Measurements from ENCODE around the gene EGFL7. TPM values are rescaled to one million over a fixed set of nuclear protein-coding genes. Genes with fewer than 3 reads are reported as not detected.

The EGFL7 gene
- total and polyA plus RNA-seq, 2 of the 13 experiments (the other 11 are each of a cell fraction or from before 2014, with no cell fraction given) = 0.20 to 5.1 TPM

GRCh38 chr9:136693490-136694162 is 30.9 kb downstream of the EGFL7 start (continued):
- TF ChIP-seq ZNF597 (CRISPR knock-in tag; IDR thresholded peaks at IDR 0.05) (no peak), RELA (CRISPR knock-in tag; IDR thresholded peaks at IDR 0.05) (no peak), ZBTB39 (CRISPR knock-in tag; IDR thresholded peaks at IDR 0.05) (peak; percentile 78; the same call in 1 of the 2 replicates), ZNF264 (CRISPR knock-in tag; IDR thresholded peaks at IDR 0.05) (peak; percentile 79; the same call in 1 of the 2 replicates), ZNF121 (CRISPR knock-in tag; IDR thresholded peaks at IDR 0.05) (no peak), ZSCAN20 (CRISPR knock-in tag; IDR thresholded peaks at IDR 0.05; ENCODE audit: borderline replicate concordance) (no peak), TIGD3 (CRISPR knock-in tag; IDR thresholded peaks at IDR 0.05; ENCODE audit: borderline replicate concordance) (no peak), ZIK1 (CRISPR knock-in tag; IDR thresholded peaks at IDR 0.05; ENCODE audit: borderline replicate concordance, low read depth) (no peak), RBAK (CRISPR knock-in tag; IDR thresholded peaks at IDR 0.05) (peak; percentile 58), MAF1 (CRISPR knock-in tag; IDR thresholded peaks at IDR 0.05; ENCODE audit: borderline replicate concordance) (no peak), FOXM1 (CRISPR knock-in tag; IDR thresholded peaks at IDR 0.05) (no peak), PBX3 (CRISPR knock-in tag; IDR thresholded peaks at IDR 0.05; ENCODE audit: borderline replicate concordance) (no peak), TAF15 (IDR thresholded peaks at IDR 0.05; ENCODE audit: low read depth, low read length, poor library complexity, severe bottlenecking) (no peak), CBFB (CRISPR knock-in tag; IDR thresholded peaks at IDR 0.05) (no peak), CREB1 (IDR thresholded peaks at IDR 0.05) (no peak), CREB1 (CRISPR knock-in tag; IDR thresholded peaks at IDR 0.05) (0 out of 2 replicates have a peak, but pooled peaks have one; percentile 19), IRF1 (CRISPR knock-in tag; IDR thresholded peaks at IDR 0.05; ENCODE audit: low read depth) (no peak), FUBP1 (CRISPR knock-in tag; IDR thresholded peaks at IDR 0.05; ENCODE audit: borderline replicate concordance) (no peak), HHEX (CRISPR knock-in tag; IDR thresholded peaks at IDR 0.05) (no peak), ZNF878 (CRISPR knock-in tag; IDR thresholded peaks at IDR 0.05) (no peak), MIER3 (CRISPR knock-in tag; IDR thresholded peaks at IDR 0.05; ENCODE audit: borderline replicate concordance) (peak; percentile 61; the same call in 1 of the 2 replicates), ZSCAN29 (CRISPR knock-in tag; conservative IDR thresholded peaks at IDR 0.05) (no peak)

All from HepG2 (cell line).